HG03442 (cell line): ENCODE measurements around the gene NSUN2.

Source experiments
- ATAC-seq: cut with Tn5 transposase; IDR thresholded peaks from one replicate; pipeline ENCODE4 v1.9.1; 2021; ENCODE audit warnings: mild to moderate bottlenecking, moderate library complexity; ENCODE audit not compliant: unreplicated experiment

Gene NSUN2

DNA sequence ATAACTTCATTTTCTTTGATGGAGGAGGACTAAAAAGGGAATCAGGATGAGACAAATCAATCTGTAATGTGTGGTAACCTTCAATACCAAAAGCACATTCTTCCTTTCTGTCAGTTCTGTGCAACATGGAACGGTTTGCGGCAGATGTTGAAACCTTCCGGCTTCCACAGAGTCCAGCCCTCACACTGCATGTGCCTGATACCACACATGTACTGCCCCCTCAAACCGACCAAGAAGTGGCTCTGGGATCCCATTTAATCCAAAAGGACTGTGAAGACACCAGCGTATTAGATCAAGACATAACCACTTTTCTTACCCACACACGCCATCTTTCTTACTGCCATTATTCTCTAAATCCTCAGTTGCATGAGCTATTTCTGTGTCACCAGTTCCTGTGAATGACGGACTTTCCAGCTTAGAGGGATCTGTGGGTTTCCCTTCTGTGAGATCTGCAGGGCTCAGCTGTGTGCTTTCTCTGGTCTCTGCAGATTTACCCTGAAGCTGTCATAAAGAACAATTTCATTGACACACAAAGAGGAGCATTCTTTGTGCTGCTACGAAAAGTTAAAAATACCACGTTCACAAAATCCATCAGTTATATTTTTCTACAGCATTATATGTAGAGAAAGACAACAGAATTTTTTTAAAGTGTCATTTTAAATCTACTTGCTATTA is 25.8 kb downstream of the NSUN2 start:
- no peak for ATAC-seq

DNA sequence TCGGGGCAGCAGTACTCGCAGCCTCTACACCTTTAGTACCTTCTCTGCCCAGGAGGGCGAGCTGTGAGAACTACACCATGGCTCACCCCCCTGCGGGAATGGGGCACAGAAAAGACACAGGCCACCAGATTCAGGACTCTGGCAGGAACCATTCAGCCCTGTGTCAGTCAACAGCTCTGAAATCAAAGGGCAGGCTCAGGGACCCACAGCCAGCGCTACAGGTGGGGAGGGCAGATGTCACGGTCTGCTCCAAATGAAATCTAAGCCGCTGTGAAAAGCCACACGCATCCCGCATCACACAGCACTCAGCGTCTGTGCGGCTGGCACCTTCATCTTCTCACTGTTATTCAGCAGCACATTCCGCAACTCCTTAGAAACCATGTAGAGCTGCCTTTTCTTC is 27.9 kb downstream of the NSUN2 start:
- ATAC-seq = no peak

DNA sequence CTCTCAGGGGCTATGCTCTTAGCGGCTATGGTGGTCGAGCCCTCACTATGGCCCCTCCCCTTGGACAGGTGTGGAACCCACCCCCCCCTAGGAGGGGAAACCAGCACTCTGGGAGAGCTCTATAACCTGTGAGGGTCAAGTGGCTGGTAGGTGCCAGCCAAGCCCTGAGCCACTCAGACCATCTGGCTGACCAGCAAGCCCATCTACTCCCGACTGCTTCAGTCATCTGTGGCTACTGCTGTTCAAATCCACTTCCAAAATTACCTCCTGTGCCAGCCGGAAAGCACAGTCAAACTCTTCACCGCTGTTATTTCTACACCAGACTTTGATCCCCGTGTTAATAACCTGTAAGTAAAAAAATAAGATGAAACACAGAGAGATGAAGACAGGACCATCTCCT is 28.5 kb downstream of the NSUN2 start:
- no peak for ATAC-seq

DNA sequence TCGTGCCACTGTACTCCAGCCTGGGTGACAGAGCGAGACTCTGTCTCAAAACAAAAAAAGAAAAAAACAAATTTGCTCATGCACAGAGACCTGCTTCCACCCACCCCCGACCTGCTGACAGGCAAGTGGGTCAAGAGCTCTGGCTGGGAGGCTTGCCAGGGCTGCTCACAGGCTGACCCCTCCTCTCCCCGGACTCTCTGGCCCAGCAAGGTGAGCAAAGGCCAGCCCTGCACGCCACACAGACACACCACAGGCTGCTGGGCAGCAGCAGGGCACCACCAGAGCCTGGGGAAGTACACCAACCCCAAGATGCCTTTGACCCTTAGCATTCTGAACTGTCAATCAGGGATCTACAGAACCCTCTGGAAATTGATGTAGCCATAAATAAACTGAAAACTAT is 29.2 kb downstream of the NSUN2 start:
- no peak for ATAC-seq

DNA sequence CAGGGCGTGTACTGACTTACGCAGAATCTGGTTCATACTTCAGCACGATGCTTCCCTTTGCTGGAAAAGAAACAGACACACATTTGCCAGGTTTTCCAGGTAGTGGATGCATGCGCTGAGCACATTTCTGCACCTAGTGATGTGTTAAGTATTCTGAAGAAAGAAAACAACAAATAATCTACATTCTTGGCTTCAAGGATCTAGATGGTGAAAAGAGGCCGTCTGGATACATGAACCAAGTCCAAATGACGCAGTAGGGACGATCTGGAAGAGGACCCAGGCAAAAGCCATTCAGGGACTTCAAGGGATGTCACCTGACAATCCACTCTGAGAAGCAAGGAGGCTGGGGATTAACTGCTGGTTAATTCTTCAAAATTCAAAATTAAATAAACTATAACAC is 30.4 kb downstream of the NSUN2 start:
- no peak for ATAC-seq

DNA sequence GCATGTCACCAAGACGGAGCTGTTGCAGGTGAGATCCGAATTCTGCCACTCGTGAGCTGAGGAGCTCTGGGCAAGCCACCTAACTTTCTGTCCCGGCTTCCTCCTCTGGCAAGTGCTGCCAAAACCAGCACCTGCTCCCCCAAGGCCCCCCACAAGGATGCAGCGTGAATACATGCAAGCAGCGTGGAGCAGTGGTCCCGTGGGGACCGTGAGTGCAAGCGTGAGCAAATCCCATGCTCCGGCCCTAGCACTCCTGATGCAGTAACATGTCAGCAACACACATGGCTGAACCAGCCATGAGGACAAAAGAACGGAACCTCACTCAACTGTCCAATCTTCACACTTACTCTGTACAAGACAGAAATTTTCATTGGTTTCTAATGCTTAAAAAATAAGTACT is 31.0 kb downstream of the NSUN2 start:
- no peak for ATAC-seq

DNA sequence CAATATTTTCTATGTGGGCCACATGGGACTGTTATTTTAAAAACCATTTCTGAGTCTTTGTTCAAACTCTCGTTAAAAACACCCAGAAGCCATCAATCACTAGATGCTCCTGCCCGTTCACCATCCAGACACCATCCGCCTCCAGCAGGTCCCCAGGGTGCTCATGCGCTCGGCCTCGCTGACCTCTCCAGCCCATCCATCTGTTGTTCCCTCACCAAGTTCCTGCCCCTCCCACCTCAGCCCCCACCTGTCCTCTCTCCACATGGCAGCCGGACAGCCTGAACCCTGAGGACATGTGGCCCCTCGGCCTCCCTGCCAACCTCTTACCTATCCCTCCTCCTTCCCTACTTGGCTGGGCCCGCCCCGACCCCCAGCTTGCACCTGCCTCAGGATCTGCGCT is 31.6 kb downstream of the NSUN2 start:
- no peak for ATAC-seq

DNA sequence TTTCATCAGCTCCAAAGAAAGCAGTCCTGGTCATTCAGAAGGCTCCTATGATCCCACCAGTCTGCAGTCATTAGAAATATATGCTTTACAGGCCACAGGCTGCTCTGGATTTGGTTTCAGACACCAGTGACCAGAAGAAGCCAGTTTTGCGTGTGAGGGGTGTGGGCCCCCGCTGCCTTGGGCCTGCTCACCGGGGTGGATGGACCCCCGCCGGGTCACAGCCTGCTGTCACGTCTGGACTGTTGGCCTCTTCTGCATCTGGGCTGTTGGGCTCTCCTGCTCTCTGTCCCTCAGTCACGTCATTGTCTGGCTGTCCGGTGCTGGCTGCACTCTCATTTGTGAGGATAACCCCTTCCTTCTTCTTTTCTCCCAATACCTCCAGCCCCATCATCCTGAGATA is 33.1 kb downstream of the NSUN2 start:
- no peak for ATAC-seq

DNA sequence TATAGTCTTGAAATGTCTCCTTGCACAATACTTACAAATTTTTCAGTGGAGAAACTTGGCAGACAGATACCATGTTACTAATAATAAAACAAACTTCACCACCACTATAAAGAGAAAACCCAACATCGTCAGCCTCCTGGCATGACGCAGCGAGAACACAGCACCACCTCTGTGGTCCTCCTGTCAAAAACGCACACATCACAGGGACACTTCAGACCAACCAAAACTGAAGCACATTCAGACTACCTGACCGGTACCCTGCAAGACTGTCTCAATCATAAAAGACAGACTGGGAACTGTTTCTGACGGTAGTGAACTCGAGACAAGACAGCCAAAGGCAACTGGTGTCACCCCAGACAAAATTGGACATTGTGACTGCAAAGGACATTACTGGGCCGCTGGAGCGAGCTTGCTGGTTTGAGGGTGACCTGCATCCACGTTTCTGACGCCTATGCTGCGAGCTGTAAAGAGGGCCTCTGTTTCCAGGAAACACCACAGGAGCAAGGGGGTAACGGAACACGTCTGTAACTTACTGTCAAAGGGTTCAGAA is 34.4 kb downstream of the NSUN2 start:
- ATAC-seq = no peak

DNA sequence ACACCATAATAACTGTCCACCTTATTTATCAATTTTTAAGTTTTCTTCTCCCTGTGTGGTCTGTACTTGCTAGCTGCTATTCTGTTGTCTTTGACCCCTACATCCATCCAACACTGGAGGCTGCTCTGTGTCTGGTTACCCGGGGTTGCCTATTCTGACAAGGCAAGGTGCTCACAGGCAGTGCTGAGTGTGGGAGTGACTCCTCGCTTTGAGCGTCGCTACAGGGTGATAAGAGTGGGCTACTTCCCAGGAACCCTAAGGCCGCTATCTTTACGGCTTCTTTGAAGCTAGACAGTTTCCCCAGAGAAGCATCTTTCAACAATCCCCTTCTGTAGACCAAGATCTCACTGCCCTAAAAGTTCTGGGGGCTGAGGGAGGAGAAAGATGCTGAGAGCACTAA is 35.3 kb downstream of the NSUN2 start:
- ATAC-seq = no peak

DNA sequence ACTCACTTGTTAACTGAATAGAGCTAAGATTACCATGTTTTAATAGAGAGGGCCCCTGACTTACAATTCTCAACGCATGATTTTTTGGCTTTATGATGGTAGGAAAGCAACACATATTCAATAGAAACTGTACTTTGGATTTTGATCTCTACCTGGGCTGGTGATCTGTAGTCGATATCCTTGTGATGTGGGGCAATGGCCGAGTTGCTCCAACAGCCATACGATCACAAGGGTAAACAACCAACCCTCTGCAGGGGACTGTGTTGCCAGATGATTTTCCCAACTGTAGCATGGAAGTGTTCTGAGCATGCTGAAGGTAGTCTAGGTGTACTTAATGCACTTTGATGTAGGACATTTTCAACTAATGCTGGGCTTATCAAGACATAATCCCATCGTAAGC is 36.5 kb downstream of the NSUN2 start:
- ATAC-seq = no peak

DNA sequence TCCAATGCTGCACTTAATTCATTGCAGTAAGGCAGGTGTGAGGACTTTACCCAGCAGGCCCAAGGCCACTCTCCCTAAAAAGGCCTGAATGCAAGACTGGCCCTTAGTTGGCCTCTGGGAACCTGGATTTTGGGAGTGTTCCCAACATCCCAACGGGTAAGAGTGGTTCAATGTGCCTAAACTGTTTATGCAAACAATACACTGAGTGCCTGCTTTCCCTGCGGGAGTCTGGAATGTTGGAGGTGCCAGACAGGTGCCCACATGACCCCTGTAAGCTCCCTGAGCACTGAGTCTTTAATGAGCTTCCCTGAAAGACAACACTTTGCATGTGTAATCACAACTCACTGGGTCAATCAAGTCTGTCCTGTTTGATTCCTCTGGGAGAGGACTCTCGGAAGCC is 37.4 kb downstream of the NSUN2 start:
- no peak for ATAC-seq

DNA sequence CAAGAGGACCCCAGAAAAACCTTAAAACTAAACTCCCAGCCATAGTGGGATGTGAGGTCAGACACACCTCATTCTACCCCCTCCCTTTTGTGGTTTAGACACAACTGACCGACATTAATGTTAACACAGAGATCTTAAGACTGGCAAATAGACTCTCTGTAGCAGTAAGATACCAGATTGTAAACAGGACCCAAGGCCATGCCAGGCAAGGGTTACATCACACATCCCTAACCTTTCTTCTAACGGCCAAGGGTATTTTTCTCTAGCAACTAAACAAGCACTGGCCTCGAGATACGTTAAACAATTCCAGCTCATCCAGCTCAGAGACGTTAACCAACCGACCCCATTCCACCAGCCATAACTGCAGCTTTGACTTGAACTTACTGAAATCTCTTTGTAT is 38.8 kb downstream of the NSUN2 start:
- no peak for ATAC-seq

DNA sequence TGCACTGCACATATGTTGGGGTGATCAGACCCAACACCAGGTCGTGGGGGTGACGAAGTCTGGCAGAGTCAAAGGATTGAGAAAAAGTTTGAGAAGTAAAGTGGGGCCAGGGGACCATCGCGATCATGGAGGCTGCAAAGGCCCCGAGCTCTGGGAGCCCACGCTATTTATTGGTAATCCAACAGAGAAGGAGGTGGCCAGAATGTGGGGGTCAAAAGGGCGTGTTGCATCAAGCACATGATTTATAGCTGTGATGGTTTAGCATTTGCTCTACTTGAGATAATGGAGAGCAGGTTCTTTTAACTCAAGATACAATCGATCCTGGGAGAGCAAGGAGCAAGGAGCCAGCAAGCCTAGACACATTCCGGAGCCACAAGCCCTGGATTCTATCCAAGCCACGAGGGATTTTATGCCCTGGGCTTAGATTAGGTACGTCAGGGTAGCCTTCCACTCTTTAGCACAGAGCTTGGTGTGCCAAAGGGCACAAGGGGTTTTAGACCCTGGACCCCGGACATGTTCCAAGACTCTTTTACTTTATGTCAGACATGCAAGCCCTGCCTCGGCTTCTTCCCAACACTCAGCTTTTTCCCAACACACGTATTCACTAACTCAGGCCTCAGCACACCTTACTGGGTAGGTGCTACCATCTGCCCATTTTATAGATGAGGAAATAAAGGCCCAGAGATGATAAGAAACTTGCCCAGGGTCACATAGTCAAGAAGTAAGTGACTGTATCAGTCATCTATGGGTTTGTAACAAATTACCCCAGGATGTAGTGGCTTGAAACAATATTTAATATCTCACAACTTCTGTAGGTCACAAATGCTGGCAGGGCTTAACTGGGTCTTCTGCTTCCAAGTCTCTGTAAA is 39.5 kb downstream of the NSUN2 start:
- ATAC-seq = no peak

DNA sequence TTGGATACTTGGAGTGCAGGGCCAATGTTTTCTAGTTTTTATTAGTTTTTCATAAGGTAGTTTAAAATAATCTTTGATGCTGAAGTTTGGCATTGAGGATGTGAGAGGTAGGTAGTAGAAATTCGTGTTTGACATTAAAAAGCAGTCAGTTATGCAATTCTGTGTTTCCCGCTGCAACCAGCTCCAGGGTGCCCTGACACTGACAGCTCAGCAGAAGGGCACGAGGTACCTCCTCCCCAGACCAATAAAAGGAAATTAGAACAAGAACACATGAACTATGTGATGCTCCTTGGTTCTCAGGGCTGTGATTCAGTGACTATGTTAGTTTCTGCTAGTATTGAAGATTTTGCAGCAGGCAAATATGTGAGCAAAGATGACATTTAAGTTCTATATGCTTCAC is 40.2 kb downstream of the NSUN2 start:
- no peak for ATAC-seq

DNA sequence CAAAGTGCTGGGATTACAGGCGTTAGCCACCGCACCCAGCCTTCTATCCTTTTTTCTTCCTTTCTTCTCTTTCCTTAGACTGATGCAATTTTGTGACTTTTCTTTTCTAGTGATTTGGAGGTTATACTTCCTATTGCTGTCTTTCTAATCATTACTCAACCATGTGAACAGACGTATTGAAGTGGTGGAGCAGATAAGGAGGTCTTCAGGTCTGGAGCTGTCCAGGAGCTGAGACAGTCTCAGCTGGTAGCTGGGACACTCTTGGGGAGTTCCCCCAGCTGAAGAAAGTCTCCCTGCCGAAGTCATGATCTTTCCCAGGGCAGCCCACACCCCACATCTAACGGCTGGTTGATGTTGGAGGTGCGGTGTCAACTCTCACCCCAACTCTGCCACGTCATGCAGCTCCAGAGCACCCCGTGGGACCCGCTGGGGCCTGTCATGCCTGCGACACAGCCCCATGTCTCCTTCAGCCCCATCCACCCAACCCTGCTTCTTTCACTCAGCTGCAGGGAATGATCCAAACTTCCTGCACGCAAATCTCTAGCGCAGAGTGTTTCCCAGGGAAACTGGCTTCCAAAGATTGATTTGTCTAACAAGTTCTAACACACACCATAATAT is 41.1 kb downstream of the NSUN2 start:
- no peak for ATAC-seq

DNA sequence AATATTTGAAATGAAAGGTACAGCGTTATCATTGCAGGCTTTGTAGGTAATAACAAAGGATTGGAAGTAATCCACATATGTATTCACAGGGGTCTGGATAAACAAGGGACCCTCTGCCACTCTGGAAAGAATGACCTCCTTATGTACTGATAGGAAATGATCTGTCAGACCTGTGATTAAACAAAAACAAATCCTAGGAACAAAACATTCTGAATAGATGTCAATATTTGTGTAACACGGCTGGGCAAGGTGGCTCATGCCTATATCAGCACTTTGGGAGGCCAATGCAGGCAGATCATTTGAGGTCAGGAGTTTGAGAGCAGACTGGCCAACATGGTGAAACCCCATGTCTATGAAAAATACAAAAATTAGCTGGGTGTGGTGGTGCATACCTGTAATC is 42.3 kb downstream of the NSUN2 start:
- ATAC-seq = no peak

DNA sequence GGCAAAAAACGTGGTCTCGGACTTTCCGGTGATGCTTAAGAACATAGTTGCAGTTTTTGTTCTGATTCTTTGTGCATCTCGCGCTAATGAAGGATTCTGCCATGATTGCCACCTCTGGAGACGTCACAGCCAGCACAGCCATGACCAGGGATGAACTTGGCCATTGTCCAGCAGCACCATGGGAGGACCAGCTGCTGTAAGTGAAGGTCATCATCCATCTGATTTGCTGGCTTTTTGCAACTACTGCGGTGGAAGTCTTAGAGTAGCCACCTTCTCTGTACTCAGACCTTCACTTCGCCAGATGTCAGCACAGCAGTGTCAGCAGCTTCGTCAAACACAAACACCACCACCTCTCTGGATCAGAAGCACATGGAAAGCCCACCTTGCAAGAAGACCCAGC is 45.7 kb downstream of the NSUN2 start:
- no peak for ATAC-seq

DNA sequence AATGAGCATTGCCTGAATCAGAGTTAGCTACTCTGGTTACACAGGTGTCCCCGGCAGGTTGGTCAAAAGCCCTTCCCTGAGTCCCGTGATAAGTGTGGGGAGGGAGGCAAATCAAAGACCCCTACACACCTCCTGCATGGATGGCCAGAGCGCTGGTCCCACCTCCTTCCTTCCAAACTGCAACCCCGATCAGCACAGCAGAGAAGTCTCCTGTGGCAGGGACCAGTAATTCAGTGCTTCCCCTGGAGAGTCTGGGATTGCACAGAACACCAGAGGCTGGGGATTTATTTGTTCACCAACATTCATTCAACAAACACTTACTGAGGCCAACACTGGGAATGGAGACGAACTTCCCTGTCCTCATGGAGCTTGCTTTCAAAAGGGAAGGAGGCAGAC is 46.2 kb downstream of the NSUN2 start:
- ATAC-seq = no peak

DNA sequence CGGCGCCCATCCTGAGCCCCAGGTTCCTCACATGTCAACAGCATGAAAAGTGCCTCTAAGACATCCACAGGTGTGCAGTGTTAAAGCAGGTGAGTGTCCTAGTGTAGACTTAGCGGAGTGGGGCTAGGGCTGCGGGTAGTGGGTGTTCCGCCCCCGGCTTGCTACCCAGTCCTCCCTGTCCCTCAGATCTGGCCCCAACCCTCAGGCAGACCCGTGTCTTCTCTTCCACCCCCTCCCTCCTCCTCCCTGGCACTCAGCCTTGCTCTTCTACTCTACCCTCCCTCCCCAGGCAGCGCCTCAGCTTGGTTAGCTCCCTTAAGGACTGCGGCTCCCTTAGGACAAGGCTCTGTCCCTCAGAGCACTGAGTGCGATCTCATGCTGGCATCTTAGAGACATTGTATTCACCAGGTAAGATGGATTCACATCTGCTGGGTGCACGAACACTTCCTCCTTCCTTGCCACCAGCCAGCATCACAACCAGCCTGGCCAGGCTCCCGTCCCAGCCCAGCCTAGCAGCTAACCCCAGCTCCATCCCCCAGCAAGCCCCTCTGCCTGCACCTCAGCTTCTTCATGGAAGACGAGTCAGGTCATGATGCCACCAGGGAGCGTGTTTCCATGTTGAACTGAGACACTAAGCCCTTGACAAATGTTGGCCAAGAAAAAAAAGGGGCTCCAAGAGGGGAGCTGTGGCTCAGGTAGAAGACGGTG is 46.8 kb downstream of the NSUN2 start:
- no peak for ATAC-seq

DNA sequence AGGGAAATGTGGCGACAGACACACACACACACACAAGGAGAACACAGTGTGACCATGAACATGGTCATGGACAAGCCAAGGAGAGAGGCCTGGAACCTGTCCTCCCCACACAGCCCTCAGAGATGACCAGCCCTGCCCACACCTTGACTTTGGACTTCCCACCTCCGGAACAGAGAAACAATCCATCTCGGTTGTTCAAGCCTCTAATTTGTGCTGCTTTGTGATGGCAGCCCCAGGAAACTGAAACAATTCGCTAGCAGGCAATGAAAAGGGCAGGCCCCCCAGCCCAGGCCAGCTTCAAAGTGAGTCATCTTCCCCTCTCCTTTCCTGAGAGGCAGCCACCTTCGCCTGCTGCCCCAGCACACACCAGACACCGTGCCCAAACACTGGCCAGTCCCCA is 47.7 kb downstream of the NSUN2 start:
- no peak for ATAC-seq
